Left ventricle myocardium inferior (tissue), 1 donor: ENCODE results near the gene SMNDC1. TPM values are rescaled to one million over a fixed set of nuclear protein-coding genes. Genes with fewer than 3 reads are reported as not detected.
"Not testable (repeated sequence)": the region's sequence is repeated elsewhere in the genome, so short reads cannot be mapped to it uniquely, and the experiment has no call there.

Source experiments
- DNase-seq: peaks from one replicate; pipeline ENCODE4 v3.0.0-alpha.2; 2020
- H3K27ac ChIP-seq: fragments of 200-600 bp; replicated peaks from 2 replicates; pipeline ENCODE4 v1.8.0; 2021
- H3K27me3 ChIP-seq: fragments of 200-600 bp; 2 replicates; pipeline ENCODE4 v1.8.0; 2021; ENCODE audit warnings: low read depth
- H3K36me3 ChIP-seq: fragments of 200-600 bp; 2 replicates; pipeline ENCODE4 v1.8.0; 2021
- H3K4me1 ChIP-seq: fragments of 200-600 bp; 2 replicates; pipeline ENCODE4 v1.8.0; 2021
- H3K4me3 ChIP-seq: fragments of 200-600 bp; 2 replicates; pipeline ENCODE4 v1.8.0; 2021; ENCODE audit warnings: mild to moderate bottlenecking, moderate library complexity
- H3K9me3 ChIP-seq: fragments of 200-600 bp; replicated peaks from 2 replicates; pipeline ENCODE4 v1.8.0; 2021
- CTCF ChIP-seq: fragments of 200-600 bp; IDR thresholded peaks from 2 replicates; pipeline ENCODE4 v1.8.0; 2021; ENCODE audit warnings: antibody characterized with exemption, mild to moderate bottlenecking, borderline replicate concordance
- intact Hi-C: fragments of 100-400 bp; cut with micrococcal nuclease; formaldehyde crosslinking; loops from one replicate; pipeline ENCODE4 v1.11.0; 2022
- total RNA-seq: library from RNA; stranded (reverse); fragmentation: NEBNext Ultra II Directional; extraction: Animal tissue kit (Norgen Biotek cat#: 25700); gene quantifications from one replicate; pipeline ENCODE4 v1.2.1, GENCODE V29; 2021
- donor health status: DM: no; HTN: yes; CAD: no; lungs with severe emphysema.

Gene SMNDC1
- total RNA-seq, 1 donor from 2014 or later = 24.1 TPM

GRCh38 chr10:110252151-110252550, 52.6 kb downstream of the SMNDC1 start:
- Histone ChIP-seq H3K4me3 (no peak overlapping the region), H3K27ac (no peak overlapping the region), H3K9me3 (peaks cover 10% of the 10 kb centered on the region), H3K27me3 (no peaks in the 10 kb centered on the region), H3K36me3 (peaks cover 18% of the 10 kb centered on the region), H3K4me1 (peaks cover 37% of the 10 kb centered on the region)
- intact Hi-C loops = no loop called here
- no peak for DNase-seq
- TF ChIP-seq CTCF = no peak

DNA sequence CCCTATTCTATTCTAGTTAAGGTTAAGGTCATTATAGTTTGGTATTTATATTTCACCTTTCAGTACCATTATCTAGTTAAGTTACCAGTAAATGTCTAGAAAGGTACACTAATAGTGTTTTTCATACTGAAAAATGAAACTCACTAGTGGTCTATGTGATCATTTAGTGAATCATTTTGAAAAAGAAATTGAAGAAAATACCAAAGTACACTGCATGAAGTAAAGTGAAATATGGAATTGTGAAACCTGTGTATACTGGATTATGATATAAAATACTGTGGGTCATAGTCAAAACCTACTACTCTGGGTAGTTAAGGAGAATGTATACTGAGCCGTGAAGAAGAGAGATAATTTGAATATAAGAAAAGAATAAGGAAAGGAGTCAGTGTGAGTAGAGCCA, 53.3 kb downstream of the SMNDC1 start:
- H3K9me3 ChIP-seq, intact Hi-C loops, DNase-seq, H3K27me3 ChIP-seq, H3K4me3 ChIP-seq, H3K27ac ChIP-seq: not testable (repeated sequence)
- H3K4me1 ChIP-seq = peaks cover 37% of the 10 kb centered on the region
- peaks cover 24% of the 10 kb centered on the region for H3K36me3 ChIP-seq

- DNase-seq, H3K27me3 ChIP-seq, H3K27ac ChIP-seq, intact Hi-C loops, H3K4me3 ChIP-seq, H3K9me3 ChIP-seq: not testable (repeated sequence)
- peaks cover 45% of the 10 kb centered on the region for H3K4me1 ChIP-seq
- peaks cover 31% of the 10 kb centered on the region for H3K36me3 ChIP-seq
Measured at GRCh38 chr10:110249489-110249888, 55.2 kb downstream of the SMNDC1 start.

DNA sequence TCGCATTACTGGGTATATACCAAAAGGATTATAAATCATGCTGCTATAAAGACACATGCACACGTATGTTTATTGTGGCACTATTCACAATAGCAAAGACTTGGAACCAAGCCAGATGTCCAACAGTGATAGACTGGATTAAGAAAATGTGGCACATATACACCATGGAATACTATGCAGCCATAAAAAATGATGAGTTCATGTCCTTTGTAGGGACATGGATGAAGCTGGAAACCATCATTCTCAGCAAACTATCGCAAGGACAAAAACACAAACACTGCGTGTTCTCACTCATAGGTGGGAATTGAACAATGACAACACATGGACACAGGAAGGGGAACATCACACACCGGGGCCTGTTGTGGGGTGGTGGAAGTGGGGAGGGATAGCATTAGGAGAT, 56.9 kb downstream of the SMNDC1 start:
- DNase-seq, H3K27ac ChIP-seq, intact Hi-C loops, H3K27me3 ChIP-seq, H3K9me3 ChIP-seq, H3K4me3 ChIP-seq: not testable (repeated sequence)
- H3K36me3 ChIP-seq = peaks cover 31% of the 10 kb centered on the region
- H3K4me1 ChIP-seq = peaks cover 45% of the 10 kb centered on the region

- Histone ChIP-seq H3K9me3 (no peaks in the 10 kb centered on the region), H3K36me3 (peaks cover 31% of the 10 kb centered on the region), H3K4me3 (no peak overlapping the region), H3K27ac (no peak overlapping the region), H3K27me3 (no peaks in the 10 kb centered on the region), H3K4me1 (peaks cover 50% of the 10 kb centered on the region)
- intact Hi-C loops = no loop called here
- no peak for TF ChIP-seq CTCF
- DNase-seq = no peak
Measured at GRCh38 chr10:110244550-110244949, 60.2 kb downstream of the SMNDC1 start.

DNA sequence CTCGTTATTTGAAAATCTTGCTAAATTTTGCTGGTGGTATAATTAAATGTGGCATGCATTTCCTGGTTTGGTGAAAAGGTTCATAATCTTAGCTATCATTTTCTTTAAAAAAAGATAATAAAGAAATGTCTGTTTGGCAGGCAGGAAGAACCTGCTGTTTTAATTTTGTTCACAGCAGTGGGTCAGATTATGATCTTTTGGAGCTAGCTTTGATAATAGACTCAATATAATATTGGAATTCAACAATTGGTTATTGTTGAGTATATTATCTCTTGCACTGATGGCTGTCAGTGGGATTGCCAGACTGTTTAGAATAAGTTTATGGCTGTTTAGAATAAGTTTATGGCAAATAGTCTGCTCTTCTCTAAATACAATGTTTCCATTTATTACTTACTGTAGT, 62.2 kb downstream of the SMNDC1 start:
- H3K36me3 ChIP-seq = peaks cover 34% of the 10 kb centered on the region
- DNase-seq = no peak
- peaks cover 57% of the 10 kb centered on the region for H3K4me1 ChIP-seq
- H3K9me3 ChIP-seq = peaks cover 5% of the 10 kb centered on the region
- no peaks in the 10 kb centered on the region for H3K27me3 ChIP-seq
- no peak for TF ChIP-seq CTCF
- intact Hi-C loops = no loop called here
- peak overlapping the region; percentile 20 for H3K27ac ChIP-seq
- H3K4me3 ChIP-seq = no peak overlapping the region

- DNase-seq = no peak
- peaks cover 57% of the 10 kb centered on the region for H3K4me1 ChIP-seq
- intact Hi-C loops = no loop called here
- peaks cover 5% of the 10 kb centered on the region for H3K9me3 ChIP-seq
- no peaks in the 10 kb centered on the region for H3K27me3 ChIP-seq
- H3K4me3 ChIP-seq = no peak overlapping the region
- peaks cover 36% of the 10 kb centered on the region for H3K36me3 ChIP-seq
- no peak for TF ChIP-seq CTCF
- peak overlapping the region; percentile 20 for H3K27ac ChIP-seq
Measured at GRCh38 chr10:110241841-110242240, 62.9 kb downstream of the SMNDC1 start.
